ENCODE results near the gene STUB1. TPM values are rescaled to one million over a fixed set of nuclear protein-coding genes. Genes with fewer than 3 reads are reported as not detected.

STUB1 gene
- total and polyA plus RNA-seq, 2 of the 8 experiments (the other 6 are each of a cell fraction or from before 2014, with no cell fraction given): 89.9 to 103 TPM

DNA sequence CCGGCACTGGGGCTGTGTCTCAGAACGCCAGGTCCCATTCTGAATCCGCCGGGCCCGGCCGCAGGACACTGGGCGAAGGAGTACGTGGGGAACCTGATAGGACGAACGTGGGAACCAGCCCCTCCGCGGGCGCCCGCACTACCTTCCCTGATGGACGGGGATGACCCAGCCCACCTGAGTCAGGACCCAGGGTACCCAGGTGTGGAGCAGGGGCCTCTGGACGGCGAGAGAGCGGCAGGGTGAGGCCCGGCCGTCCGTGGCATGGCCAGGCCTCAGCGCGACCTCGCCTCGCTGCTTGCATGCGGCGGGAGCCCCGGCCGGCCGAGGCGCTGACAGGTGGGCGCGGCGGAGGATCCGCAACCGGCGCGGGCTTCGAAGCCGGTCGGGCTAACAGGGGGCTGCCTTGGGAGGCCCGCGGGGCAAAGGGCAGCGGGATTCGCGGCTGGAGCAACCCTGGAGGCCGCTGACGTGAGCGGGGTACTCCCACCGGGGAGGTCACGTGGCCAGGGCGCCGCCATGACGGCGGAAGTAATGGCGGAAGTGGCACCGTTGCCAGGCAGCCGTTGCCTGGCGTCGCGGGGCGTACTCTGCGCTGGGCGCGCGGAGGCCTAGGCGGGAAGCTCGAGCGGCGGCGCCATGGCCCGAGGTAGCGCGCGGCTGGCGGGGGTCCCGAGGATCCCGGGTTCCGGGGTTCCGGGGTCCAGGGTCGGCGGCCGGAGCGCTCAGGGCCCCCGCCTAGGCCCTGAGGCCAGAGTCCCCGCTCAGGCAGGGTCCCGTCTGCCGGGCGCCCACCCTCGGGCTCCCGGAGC lies 31.2 kb upstream of the STUB1 start, which contains the start of gene WDR90 (continued):
- TF ChIP-seq, protein P1, sequence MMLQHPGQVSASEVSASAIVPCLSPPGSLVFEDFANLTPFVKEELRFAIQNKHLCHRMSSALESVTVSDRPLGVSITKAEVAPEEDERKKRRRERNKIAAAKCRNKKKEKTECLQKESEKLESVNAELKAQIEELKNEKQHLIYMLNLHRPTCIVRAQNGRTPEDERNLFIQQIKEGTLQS (IDR thresholded peaks at IDR 0.05; ENCODE audit: insufficient read depth, low read depth, low read length): peak; percentile 79
- TF ChIP-seq MAFK (IDR thresholded peaks at IDR 0.05; ENCODE audit: low read depth, low read length): no peak
- TF ChIP-seq BRCA1 (IDR thresholded peaks at IDR 0.05; ENCODE audit: low read depth, low read length): no peak
- peak; percentile 85 for TF ChIP-seq CREB1 (IDR thresholded peaks at IDR 0.05)
- peak; percentile 89 for TF ChIP-seq GABPA (IDR thresholded peaks at IDR 0.05; ENCODE audit: borderline replicate concordance, insufficient read depth, low read length)
- TF ChIP-seq, protein P2, sequence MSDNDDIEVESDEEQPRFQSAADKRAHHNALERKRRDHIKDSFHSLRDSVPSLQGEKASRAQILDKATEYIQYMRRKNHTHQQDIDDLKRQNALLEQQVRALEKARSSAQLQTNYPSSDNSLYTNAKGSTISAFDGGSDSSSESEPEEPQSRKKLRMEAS (IDR thresholded peaks at IDR 0.05): peak; percentile 95
- no peak for TF ChIP-seq BACH1 (IDR thresholded peaks at IDR 0.05; ENCODE audit: low read length)
- no peak for TF ChIP-seq CHD7 (IDR thresholded peaks at IDR 0.05; ENCODE audit: insufficient replicate concordance, low read length)
- TF ChIP-seq CTBP2 (IDR thresholded peaks at IDR 0.05; ENCODE audit: borderline replicate concordance, insufficient read depth, insufficient read length, low read length): no peak
